ENCODE measurements around the gene APOBEC3F.
"Not testable (repeated sequence)": the region's sequence is repeated elsewhere in the genome, so short reads cannot be mapped to it uniquely, and the experiment has no call there.

Gene APOBEC3F

DNA sequence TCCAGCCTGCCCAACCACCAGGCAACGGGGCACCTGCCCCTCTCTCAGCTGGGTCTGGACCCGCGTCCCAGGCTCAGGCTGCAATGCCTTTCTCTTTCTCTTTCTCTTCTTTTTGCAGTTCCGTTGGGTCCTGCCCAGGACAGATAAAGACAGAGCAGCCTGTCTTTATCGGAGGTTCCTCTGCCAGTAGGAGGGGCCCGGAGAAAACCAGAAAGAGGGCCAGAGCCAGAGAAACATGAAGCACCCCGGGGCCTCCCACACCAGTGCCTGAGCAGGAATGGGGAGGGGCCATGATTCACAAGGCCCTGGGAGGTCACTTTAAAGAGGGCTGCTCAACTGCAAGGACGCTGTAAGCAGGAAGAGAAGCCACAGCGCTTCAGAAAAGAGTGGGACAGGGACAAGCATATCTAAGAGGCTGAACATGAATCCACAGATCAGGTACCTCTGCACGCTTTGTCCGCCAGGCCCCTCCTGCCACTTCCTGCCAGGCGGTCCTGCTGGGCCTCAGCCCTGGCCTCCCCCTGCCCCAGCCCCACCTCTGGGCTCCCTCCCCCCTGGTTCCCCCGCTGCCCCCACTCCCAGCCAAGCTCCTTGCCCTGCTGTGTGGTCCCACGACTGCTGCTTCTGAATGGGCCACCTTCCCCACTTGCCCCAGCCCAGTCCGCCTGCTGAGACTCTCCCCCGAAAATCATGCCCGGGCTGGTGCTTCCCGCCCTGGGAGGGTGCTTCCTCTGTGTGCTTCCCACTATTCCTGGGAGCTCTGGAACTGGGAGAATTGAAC is 26.5 kb upstream of the APOBEC3F start, which contains the start of gene APOBEC3C:
Gene APOBEC3C (plus strand): TSS at position 316 of the 781 bp plus-strand sequence. CDS start 106 bp downstream, at position 422.
- Histone ChIP-seq H3K4me1 (ENCODE audit: control insufficient read depth in 1 of 2, insufficient read depth in 2 of 2, low read length in 2 of 2) (peaks cover 2 to 15% of the 10 kb centered on the region in 2 donors), H3K9me3 (ENCODE audit: control insufficient read depth in 1 of 2, low read length in 2 of 2) (no peaks in the 10 kb centered on the region), H3K27me3 (ENCODE audit: low read depth, low read length) (no peaks in the 10 kb centered on the region), H3K4me3 (ENCODE audit: low read depth in 1 of 2, low read length in 2 of 2) (peak within 1 kb of the TSS; percentile 68 to 70), H3K27ac (ENCODE audit: low read length) (peak within 1 kb of the TSS; percentile 56), H3K36me3 (ENCODE audit: control insufficient read depth in 1 of 2, insufficient read depth in 2 of 2, low read length in 2 of 2) (peaks cover 0 to 6% of the 10 kb centered on the region in 2 donors)

DNA sequence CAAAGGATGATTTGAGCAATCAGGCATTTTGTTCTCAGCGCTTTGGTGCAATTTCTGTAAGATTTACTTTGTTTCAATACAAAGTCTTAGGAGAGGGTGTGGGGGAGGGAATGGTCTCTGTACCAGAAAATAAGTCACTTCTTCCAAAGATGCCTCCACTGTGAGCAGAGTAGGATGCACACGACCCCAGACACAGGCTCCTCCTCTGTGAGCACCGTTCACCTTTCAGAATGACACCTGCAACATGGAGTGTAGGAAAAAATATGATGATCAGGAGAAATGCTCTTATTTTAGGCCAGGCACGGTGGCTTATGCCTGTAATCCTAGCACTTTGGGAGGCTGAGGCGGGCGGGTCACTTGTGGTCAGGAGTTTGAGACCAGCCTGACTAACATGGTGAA is 25.9 kb upstream of the APOBEC3F start:
- H3K36me3 ChIP-seq (ENCODE audit: control insufficient read depth in 1 of 2, insufficient read depth in 2 of 2, low read length in 2 of 2); H3K9me3 ChIP-seq (ENCODE audit: control insufficient read depth in 1 of 2, low read length in 2 of 2); H3K27me3 ChIP-seq (ENCODE audit: low read depth, low read length): not testable (repeated sequence)
- H3K27ac ChIP-seq (ENCODE audit: low read length): peak overlapping the region; percentile 56
- peaks cover 2 to 15% of the 10 kb centered on the region in 2 donors for H3K4me1 ChIP-seq (ENCODE audit: control insufficient read depth in 1 of 2, insufficient read depth in 2 of 2, low read length in 2 of 2)
- peak overlapping the region; percentile 68 to 70 for H3K4me3 ChIP-seq (ENCODE audit: low read depth in 1 of 2, low read length in 2 of 2)

DNA sequence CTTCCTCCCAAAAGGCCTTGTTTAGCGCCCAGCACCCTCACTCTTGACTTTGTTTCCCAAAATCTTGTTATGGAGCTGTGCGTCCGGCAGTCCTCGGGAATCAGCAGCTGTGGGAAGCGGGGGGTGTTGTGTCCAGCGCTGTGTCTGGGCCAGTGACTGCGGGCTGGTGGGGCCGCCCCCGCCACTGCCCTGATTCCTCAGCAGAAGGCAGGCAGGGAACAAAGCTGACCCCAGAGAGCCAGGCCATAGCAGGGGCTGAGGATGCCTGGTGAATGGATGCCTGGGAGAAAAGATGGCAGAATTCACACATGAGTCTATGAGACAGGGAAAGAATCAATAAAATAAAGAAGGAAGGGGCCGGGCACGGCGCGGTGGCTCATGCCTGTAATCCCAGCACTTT is 24.1 kb upstream of the APOBEC3F start:
- no peaks in the 10 kb centered on the region for H3K9me3 ChIP-seq (ENCODE audit: control insufficient read depth in 1 of 2, low read length in 2 of 2)
- peaks cover 0 to 6% of the 10 kb centered on the region in 2 donors for H3K36me3 ChIP-seq (ENCODE audit: control insufficient read depth in 1 of 2, insufficient read depth in 2 of 2, low read length in 2 of 2)
- H3K4me1 ChIP-seq (ENCODE audit: control insufficient read depth in 1 of 2, insufficient read depth in 2 of 2, low read length in 2 of 2): peaks cover 2 to 19% of the 10 kb centered on the region in 2 donors
- no peak overlapping the region for H3K4me3 ChIP-seq (ENCODE audit: low read depth in 1 of 2, low read length in 2 of 2)
- H3K27ac ChIP-seq (ENCODE audit: low read length): no peak overlapping the region
- H3K27me3 ChIP-seq (ENCODE audit: low read depth, low read length): no peaks in the 10 kb centered on the region

DNA sequence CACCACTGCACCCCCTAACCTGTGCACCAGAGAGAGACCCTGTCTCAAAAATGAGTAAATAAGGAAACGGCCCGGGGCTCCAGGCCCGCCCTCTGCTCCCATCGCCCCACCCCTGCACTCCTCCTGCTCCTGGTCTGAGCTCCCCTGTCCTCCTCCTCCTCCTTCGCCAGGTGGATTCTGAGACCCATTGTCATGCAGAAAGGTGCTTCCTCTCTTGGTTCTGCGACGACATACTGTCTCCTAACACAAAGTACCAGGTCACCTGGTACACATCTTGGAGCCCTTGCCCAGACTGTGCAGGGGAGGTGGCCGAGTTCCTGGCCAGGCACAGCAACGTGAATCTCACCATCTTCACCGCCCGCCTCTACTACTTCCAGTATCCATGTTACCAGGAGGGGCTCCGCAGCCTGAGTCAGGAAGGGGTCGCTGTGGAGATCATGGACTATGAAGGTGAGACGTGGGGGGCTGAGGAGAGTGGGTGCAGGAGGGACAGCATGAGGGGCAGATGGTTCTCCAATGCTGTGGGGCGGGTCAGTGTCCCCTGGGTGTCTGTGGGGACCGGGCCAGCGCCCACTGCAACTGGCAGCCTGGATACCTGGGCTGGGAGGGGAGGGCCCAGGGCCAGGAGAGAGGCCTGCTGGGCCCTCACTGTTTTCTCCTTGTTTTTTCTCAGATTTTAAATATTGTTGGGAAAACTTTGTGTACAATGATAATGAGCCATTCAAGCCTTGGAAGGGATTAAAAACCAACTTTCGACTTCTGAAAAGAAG is 22.9 kb upstream of the APOBEC3F start:
- Histone ChIP-seq H3K27me3 (ENCODE audit: low read depth, low read length) (no peaks in the 10 kb centered on the region), H3K9me3 (ENCODE audit: control insufficient read depth in 1 of 2, low read length in 2 of 2) (no peaks in the 10 kb centered on the region), H3K36me3 (ENCODE audit: control insufficient read depth in 1 of 2, insufficient read depth in 2 of 2, low read length in 2 of 2) (peaks cover 0 to 6% of the 10 kb centered on the region in 2 donors), H3K4me1 (ENCODE audit: control insufficient read depth in 1 of 2, insufficient read depth in 2 of 2, low read length in 2 of 2) (peaks cover 2 to 19% of the 10 kb centered on the region in 2 donors), H3K4me3 (ENCODE audit: low read depth in 1 of 2, low read length in 2 of 2) (no peak overlapping the region), H3K27ac (ENCODE audit: low read length) (no peak overlapping the region)

DNA sequence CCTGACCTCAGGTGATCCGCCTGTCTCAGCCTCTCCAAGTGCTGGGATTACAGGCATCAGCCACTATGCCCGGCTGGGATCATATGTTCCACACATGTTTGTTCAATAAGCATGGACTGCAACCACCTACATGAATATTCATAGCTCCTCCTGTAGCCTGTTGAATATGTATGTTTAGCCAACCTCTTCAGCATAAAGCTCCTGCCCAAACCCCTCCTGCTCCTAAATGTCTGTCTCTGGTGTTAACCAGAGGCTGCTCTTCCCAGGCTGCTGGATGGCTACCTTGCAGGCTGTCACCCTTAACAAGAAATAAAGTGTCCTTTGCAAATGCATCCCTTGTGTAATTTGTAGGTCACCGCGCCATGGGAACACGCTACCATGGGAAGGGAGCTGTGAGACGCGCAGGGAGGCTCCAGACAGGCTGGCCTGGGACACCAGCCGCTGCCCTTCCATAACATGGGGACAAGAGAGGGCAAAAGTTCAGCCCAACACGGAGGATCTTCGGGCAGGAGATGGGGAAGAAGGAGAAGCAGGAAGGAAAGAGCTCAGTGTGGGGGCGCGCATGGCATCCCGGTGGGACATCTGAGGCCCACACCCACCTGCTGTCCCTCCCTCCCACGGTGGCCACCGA is 20.5 kb upstream of the APOBEC3F start:
- Histone ChIP-seq H3K36me3 (ENCODE audit: control insufficient read depth in 1 of 2, insufficient read depth in 2 of 2, low read length in 2 of 2) (peaks cover 4 to 13% of the 10 kb centered on the region in 2 donors), H3K4me1 (ENCODE audit: control insufficient read depth in 1 of 2, insufficient read depth in 2 of 2, low read length in 2 of 2) (peaks cover 2 to 11% of the 10 kb centered on the region in 2 donors), H3K4me3 (ENCODE audit: low read depth in 1 of 2, low read length in 2 of 2) (peak overlapping the region in 1 of 2 donors; percentile 50)
- H3K27me3 ChIP-seq (ENCODE audit: low read depth, low read length); H3K9me3 ChIP-seq (ENCODE audit: control insufficient read depth in 1 of 2, low read length in 2 of 2); H3K27ac ChIP-seq (ENCODE audit: low read length): not testable (repeated sequence)

DNA sequence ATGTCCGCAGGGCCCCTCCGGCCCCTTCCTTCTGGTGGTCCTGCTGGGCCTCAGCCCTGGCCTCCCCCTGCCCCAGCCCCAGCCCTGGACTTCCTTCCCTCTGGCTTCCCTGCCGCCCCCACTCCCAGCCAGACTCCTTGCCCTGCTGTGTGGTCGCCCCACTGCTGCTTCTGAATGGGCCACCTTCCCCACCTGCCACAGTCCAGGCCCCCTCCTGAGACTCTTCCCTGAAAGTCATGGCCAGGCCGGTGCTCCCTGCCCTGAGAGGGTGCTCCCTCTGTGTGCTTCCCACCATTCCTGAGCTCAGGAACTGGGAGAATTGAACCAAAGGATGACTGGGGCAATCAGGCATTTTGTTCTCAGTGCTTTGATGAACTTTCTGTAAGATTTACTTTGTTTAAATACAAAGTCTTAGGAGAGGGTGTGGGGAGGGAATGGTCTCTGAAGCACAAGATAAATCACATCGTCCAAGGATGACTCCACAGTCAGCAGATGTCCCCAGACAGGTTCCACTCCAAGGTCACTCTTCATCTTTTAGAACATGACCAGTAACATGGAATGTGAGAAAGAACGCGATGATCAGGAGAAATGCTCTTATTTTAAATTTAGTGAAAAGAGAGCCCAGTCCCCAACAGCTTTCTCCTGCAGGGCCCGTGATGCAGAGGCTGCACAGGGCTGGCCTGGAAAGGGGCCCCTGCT is 19.0 kb upstream of the APOBEC3F start:
- H3K27me3 ChIP-seq (ENCODE audit: low read depth, low read length): no peaks in the 10 kb centered on the region
- peaks cover 0 to 4% of the 10 kb centered on the region in 2 donors for H3K4me1 ChIP-seq (ENCODE audit: control insufficient read depth in 1 of 2, insufficient read depth in 2 of 2, low read length in 2 of 2)
- H3K4me3 ChIP-seq (ENCODE audit: low read depth in 1 of 2, low read length in 2 of 2): peak overlapping the region; percentile 50 to 53
- no peak overlapping the region for H3K27ac ChIP-seq (ENCODE audit: low read length)
- peaks cover 4 to 16% of the 10 kb centered on the region in 2 donors for H3K36me3 ChIP-seq (ENCODE audit: control insufficient read depth in 1 of 2, insufficient read depth in 2 of 2, low read length in 2 of 2)
- H3K9me3 ChIP-seq (ENCODE audit: control insufficient read depth in 1 of 2, low read length in 2 of 2): no peaks in the 10 kb centered on the region

DNA sequence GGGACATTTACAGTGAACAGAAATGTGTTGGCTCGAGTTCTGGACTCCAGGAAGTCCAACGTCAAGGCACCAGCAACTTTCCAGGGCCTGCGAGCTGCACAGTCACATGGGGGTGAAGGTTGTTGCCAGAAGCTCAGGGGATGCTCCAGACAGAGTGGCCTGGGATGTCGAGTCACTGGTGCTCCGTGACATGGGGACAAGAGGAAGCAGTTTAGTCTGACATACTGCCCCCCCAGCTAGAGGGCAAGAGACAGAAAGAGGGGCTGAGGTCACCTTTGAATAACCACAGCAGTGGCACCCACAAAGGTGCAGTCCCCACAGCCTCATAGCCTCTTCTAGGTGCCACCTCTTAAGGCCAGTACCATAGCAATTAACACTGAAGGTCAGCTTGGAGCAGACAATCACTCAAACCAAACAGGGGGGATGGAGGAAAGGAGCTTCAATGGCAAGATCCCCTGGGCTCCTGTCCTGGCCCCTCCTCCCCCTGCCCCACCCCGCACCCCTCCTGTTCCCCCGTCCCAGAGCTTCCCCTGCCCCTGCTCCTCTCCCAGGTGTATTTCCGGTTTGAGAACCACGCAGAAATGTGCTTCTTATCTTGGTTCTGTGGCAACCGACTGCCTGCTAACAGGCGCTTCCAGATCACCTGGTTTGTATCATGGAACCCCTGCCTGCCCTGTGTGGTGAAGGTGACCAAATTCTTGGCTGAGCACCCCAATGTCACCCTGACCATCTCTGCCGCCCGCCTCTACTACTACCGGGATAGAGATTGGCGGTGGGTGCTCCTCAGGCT is 15.9 kb upstream of the APOBEC3F start:
- Histone ChIP-seq H3K27ac (ENCODE audit: low read length) (no peak overlapping the region), H3K4me1 (ENCODE audit: control insufficient read depth in 1 of 2, insufficient read depth in 2 of 2, low read length in 2 of 2) (peaks cover 0 to 4% of the 10 kb centered on the region in 2 donors), H3K36me3 (ENCODE audit: control insufficient read depth in 1 of 2, insufficient read depth in 2 of 2, low read length in 2 of 2) (peaks cover 4 to 10% of the 10 kb centered on the region in 2 donors), H3K9me3 (ENCODE audit: control insufficient read depth in 1 of 2, low read length in 2 of 2) (no peaks in the 10 kb centered on the region), H3K4me3 (ENCODE audit: low read depth in 1 of 2, low read length in 2 of 2) (no peak overlapping the region), H3K27me3 (ENCODE audit: low read depth, low read length) (no peaks in the 10 kb centered on the region)

DNA sequence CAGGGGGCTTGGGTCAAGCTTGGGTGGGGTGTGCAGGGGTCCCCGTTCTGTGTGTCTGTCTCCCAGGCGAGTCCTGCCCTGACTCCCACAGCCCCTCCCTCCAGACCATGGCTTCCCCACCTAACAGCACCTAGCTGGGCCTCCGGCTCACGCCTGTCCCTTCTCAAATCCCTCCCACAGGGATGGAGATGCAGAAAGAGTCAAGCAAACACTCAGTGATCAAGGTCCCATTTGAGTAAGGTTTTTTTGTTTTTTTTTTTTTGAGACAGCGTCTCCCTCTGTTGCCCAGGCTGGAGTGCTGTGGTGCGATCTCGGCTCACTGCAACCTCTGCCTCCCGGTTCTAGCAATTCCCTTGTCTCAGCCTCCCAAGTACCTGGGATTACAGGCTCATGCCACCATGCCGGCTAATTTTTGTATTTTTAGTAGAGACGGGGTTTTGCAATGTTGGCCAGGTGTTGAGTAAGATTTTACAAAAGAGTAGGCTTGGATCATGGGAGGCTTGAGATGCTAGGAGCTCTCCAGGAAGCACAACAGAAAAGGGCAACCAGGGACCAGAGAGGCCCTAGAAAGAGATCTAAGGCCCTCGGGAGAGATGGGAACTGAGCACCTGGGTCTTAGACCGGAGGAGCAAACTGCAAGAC is 14.0 kb upstream of the APOBEC3F start:
- Histone ChIP-seq H3K4me1 (ENCODE audit: control insufficient read depth in 1 of 2, insufficient read depth in 2 of 2, low read length in 2 of 2) (peaks cover 0 to under 1% of the 10 kb centered on the region in 2 donors), H3K27ac (ENCODE audit: low read length) (no peak overlapping the region), H3K27me3 (ENCODE audit: low read depth, low read length) (no peaks in the 10 kb centered on the region), H3K36me3 (ENCODE audit: control insufficient read depth in 1 of 2, insufficient read depth in 2 of 2, low read length in 2 of 2) (peaks cover 4 to 10% of the 10 kb centered on the region in 2 donors), H3K9me3 (ENCODE audit: control insufficient read depth in 1 of 2, low read length in 2 of 2) (no peaks in the 10 kb centered on the region), H3K4me3 (ENCODE audit: low read depth in 1 of 2, low read length in 2 of 2) (no peak overlapping the region)

DNA sequence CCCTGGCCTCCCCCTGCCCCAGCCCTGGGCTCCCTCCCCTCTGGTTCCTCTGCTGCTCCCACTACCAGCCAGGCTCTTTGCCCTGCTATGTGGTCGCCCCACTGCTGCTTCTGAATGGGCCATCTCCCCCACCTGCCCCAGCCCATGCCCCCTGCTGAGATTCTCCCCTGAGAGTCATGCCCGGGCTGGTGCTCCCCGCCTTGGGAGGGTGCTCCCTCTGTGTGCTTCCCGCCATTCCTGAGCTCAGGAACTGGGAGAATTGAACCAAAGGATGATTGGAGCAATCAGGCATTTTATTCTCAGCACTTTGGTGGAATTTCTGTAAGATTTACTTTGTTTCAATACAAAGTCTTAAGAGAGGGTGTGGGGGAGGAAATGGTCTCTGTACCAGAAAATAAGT is 12.9 kb upstream of the APOBEC3F start:
- H3K27me3 ChIP-seq (ENCODE audit: low read depth, low read length): no peaks in the 10 kb centered on the region
- no peaks in the 10 kb centered on the region for H3K9me3 ChIP-seq (ENCODE audit: control insufficient read depth in 1 of 2, low read length in 2 of 2)
- H3K36me3 ChIP-seq (ENCODE audit: control insufficient read depth in 1 of 2, insufficient read depth in 2 of 2, low read length in 2 of 2): peaks cover 4 to 10% of the 10 kb centered on the region in 2 donors
- H3K4me1 ChIP-seq (ENCODE audit: control insufficient read depth in 1 of 2, insufficient read depth in 2 of 2, low read length in 2 of 2): no peaks in the 10 kb centered on the region
- H3K27ac ChIP-seq (ENCODE audit: low read length): no peak overlapping the region
- H3K4me3 ChIP-seq (ENCODE audit: low read depth in 1 of 2, low read length in 2 of 2): no peak overlapping the region

DNA sequence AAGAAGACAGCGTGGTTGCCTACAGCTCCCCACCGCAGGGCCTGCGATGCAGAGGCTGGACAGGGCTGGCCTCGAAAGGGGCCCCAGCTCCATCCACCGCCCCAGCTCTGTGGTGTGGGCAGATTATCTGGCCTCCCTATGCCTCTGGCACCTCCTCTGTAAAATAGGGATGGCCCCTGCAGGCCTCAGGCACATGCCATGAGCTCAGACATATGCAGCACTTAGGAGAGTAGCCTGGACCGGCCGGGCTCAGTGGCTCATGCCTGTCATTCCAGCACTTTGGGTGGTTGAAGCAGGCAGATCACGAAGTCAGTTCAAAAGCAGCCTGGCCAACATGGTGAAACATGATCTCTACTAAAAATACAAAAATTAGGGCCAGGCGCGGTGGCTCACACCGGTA is 12.4 kb upstream of the APOBEC3F start:
- peaks cover 4 to 10% of the 10 kb centered on the region in 2 donors for H3K36me3 ChIP-seq (ENCODE audit: control insufficient read depth in 1 of 2, insufficient read depth in 2 of 2, low read length in 2 of 2)
- H3K9me3 ChIP-seq (ENCODE audit: control insufficient read depth in 1 of 2, low read length in 2 of 2): no peaks in the 10 kb centered on the region
- H3K27ac ChIP-seq (ENCODE audit: low read length): no peak overlapping the region

More for the DNA sequence above, 12.4 kb upstream of the APOBEC3F start:
- Histone ChIP-seq H3K4me3 (ENCODE audit: low read depth in 1 of 2, low read length in 2 of 2) (no peak overlapping the region), H3K4me1 (ENCODE audit: control insufficient read depth in 1 of 2, insufficient read depth in 2 of 2, low read length in 2 of 2) (no peaks in the 10 kb centered on the region), H3K27me3 (ENCODE audit: low read depth, low read length) (no peaks in the 10 kb centered on the region)

Measured in muscle layer of duodenum (tissue), 2 donors.